OCI-LY7 (cell line): ENCODE measurements around the gene TNFRSF1B.

Experiments
- EZH2phosphoT487 ChIP-seq: fragments of 200-600 bp; sonication (generic); IDR thresholded peaks from 2 replicates; pipeline ENCODE4 v1.6.1; 2018; ENCODE audit warnings: low read depth, borderline replicate concordance, mild to moderate bottlenecking, mixed run types, antibody characterized with exemption, low read length, moderate library complexity, mixed read lengths
- TF ChIP-seq, protein P1 (sequence below): fragments of 200-600 bp; sonication (generic); conservative IDR thresholded peaks from 2 replicates; pipeline ENCODE4 v1.5.1; 2014; ENCODE audit warnings: mild to moderate bottlenecking, antibody characterized with exemption, low read length, moderate library complexity, mixed read lengths

DNA sequence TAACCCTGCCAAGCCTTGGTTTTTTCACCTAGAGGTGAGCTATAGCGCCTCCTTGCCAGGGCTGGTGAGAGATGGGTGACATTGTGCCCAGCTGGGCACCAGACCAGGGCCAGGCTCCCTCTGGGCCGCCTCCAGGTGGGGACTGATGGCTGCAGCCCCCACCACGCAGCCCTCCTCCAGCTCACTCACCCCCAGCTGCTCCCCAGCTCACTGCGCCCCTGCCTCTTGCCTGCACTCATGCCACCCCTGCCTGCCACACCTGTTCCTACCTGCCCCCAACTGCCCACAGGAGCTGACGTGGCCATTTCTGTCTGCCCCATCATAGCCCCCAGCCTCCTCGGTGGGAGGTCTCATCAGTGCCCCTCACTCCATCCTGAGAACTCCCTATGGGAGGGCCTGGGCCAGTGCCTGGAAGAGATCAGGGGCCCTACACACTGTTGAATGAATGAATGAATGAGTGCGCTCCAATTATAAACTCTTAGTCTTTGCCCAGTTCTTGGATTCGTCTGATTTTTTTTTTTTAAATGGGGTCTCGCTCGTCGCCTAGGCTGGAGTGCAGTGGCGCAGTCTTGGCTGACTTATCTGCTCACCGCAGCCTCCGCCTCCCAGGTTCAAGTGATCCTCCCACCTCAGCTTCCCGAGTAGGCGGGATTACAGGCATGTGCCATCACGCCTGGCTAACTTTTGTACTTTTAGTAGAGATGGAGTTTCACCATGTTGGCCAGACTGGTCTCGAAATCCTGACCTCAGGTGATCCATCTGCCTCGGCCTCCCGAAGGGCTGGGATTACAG is 36.6 kb downstream of the TNFRSF1B start:
- TF ChIP-seq, protein P1, sequence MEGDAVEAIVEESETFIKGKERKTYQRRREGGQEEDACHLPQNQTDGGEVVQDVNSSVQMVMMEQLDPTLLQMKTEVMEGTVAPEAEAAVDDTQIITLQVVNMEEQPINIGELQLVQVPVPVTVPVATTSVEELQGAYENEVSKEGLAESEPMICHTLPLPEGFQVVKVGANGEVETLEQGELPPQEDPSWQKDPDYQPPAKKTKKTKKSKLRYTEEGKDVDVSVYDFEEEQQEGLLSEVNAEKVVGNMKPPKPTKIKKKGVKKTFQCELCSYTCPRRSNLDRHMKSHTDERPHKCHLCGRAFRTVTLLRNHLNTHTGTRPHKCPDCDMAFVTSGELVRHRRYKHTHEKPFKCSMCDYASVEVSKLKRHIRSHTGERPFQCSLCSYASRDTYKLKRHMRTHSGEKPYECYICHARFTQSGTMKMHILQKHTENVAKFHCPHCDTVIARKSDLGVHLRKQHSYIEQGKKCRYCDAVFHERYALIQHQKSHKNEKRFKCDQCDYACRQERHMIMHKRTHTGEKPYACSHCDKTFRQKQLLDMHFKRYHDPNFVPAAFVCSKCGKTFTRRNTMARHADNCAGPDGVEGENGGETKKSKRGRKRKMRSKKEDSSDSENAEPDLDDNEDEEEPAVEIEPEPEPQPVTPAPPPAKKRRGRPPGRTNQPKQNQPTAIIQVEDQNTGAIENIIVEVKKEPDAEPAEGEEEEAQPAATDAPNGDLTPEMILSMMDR, result no peak
- no peak for TF ChIP-seq EZH2phosphoT487
